Activated CD8-positive, alpha-beta T cell treated with anti-CD3 and anti-CD28 coated beads for 36 hours (primary cell): ENCODE measurements around the gene CPN1. TPM values are rescaled to one million over a fixed set of nuclear protein-coding genes. Genes with fewer than 3 reads are reported as not detected.

Experiments
- ATAC-seq: fragments of 200-7000 bp; cut with Tn5 transposase; one replicate; pipeline ENCODE4 v1.10.0; 2021; ENCODE audit warnings: mild to moderate bottlenecking, moderate library complexity
- CTCF ChIA-PET: fragments of 350-600 bp; sonication (Branson Sonifier 250); formaldehyde crosslinking; loops from one replicate; lab custom pipeline; 2021; ENCODE audit warnings: antibody characterized with exemption; lab: Charles Lee
- POLR2A ChIA-PET: fragments of 350-600 bp; sonication (Branson Sonifier 250); formaldehyde crosslinking; loops from one replicate; lab custom pipeline; 2021; ENCODE audit warnings: antibody characterized with exemption; lab: Charles Lee
- DNase-seq: peaks from one replicate; pipeline ENCODE4 v3.0.0-alpha.2; 2020
- H3K27ac Mint-ChIP-seq: one replicate; pipeline ENCODE4 v1.8.0; 2021; ENCODE audit warnings: mild to moderate bottlenecking, mixed read lengths
- H3K27me3 Mint-ChIP-seq: one replicate; pipeline ENCODE4 v1.8.0; 2021; ENCODE audit warnings: mixed read lengths
- H3K36me3 Mint-ChIP-seq: one replicate; pipeline ENCODE4 v1.8.0; 2021; ENCODE audit warnings: low read depth, mixed read lengths
- H3K4me1 Mint-ChIP-seq: one replicate; pipeline ENCODE4 v1.8.0; 2021; ENCODE audit warnings: low read depth, mixed read lengths
- H3K4me3 Mint-ChIP-seq: one replicate; pipeline ENCODE4 v1.8.0; 2021; ENCODE audit warnings: mild to moderate bottlenecking, moderate library complexity, mixed read lengths
- H3K9me3 Mint-ChIP-seq: one replicate; pipeline ENCODE4 v1.8.0; 2021; ENCODE audit warnings: mixed read lengths
- intact Hi-C: fragments of 100-400 bp; cut with micrococcal nuclease; formaldehyde crosslinking; loops from one replicate; pipeline ENCODE4 v1.10.0; 2022
- total RNA-seq, 2 experiments: library from RNA; stranded (reverse); gene quantifications; one replicate each; pipeline ENCODE4 v1.2.3, GENCODE V29; 2021
- TF ChIP-seq, protein P1 (sequence below): fragments of 200-600 bp; IDR thresholded peaks from one replicate; pipeline ENCODE4 v1.8.0; 2022; ENCODE audit warnings: antibody characterized with exemption, mild to moderate bottlenecking

Gene CPN1
- total RNA-seq, 2 experiments from 2014 or later = not detected

DNA sequence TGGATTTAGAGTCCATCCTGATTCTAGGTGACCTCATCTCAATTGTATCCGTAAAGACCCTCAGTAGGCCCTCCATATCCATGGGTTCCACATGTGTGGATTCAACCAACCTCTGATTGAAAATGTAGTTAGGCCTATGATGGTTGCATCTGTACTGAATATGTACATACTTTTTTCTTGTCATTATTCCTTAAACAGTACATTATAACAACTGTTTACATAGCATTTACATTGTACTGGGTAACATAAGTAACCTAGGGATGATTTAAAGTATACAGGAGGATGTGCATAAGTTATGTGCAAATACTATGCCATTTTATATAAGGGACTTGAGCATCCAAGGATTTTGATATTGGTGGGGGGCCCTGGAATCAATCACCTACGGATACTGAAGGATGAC is 10.1 kb downstream of the CPN1 start:
- Mint-ChIP-seq H3K27me3 (peaks cover 5% of the 10 kb centered on the region), H3K9me3 (no peaks in the 10 kb centered on the region), H3K4me3 (no peak overlapping the region), H3K36me3 (no peaks in the 10 kb centered on the region), H3K27ac (no peak overlapping the region), H3K4me1 (no peaks in the 10 kb centered on the region)
- TF ChIP-seq, protein P1, sequence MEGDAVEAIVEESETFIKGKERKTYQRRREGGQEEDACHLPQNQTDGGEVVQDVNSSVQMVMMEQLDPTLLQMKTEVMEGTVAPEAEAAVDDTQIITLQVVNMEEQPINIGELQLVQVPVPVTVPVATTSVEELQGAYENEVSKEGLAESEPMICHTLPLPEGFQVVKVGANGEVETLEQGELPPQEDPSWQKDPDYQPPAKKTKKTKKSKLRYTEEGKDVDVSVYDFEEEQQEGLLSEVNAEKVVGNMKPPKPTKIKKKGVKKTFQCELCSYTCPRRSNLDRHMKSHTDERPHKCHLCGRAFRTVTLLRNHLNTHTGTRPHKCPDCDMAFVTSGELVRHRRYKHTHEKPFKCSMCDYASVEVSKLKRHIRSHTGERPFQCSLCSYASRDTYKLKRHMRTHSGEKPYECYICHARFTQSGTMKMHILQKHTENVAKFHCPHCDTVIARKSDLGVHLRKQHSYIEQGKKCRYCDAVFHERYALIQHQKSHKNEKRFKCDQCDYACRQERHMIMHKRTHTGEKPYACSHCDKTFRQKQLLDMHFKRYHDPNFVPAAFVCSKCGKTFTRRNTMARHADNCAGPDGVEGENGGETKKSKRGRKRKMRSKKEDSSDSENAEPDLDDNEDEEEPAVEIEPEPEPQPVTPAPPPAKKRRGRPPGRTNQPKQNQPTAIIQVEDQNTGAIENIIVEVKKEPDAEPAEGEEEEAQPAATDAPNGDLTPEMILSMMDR = no peak
- ChIA-PET CTCF (no interaction called here), POLR2A (no interaction called here)
- ATAC-seq = no peak
- DNase-seq = no peak
- intact Hi-C loops = no loop called here

DNA sequence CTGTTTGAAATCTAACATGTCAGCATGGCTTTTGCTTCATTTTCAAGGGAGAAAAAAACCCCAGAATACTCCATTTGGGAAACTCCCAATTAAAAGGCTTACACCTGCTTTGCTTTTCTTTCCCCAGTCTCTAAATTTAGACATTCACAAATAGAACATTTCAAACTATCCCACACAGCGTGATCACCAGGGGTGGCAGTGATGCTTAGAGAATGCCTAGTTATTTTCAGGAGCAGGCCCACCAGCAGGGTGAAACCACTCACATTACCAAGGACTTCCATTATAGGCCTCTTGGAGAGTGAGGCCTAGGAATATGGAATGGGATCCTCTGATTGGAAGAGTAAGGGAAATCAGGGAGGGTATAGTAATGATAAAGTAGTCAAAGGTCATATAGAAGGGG is 14.2 kb downstream of the CPN1 start:
- intact Hi-C loops = no loop called here
- H3K36me3 Mint-ChIP-seq = no peaks in the 10 kb centered on the region

DNA sequence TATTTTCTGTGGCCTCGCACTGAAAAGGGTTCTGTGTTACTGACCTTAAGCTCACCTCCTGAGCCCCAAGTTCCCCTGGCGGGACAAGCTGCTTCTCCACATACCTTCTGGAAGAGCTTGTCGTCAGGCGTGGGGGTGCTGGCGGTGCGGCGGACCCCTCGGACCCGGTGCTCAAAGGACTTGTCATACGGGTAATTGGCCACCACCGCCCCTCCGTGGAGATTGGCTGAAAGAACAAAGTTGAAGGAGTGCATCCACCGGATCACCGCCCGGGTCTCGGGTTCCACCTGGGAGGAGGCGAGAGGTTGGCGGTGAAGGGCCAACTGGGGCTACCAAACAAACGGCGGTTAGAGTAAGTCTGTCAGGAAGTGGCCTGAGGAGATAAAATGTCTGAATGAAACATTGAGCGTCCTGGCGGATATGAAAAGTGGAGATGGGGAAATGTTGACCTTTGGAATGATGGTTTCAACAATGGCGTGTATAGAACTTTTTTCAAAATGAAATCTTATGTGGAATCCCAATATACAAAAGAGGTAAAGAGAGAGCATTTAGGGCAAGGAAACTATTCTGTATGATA is 16.5 kb downstream of the CPN1 start:
- TF ChIP-seq, protein P1 = no peak
- no peak overlapping the region for H3K27ac Mint-ChIP-seq

More for the DNA sequence above, 14.2 kb downstream of the CPN1 start:
- POLR2A ChIA-PET = no interaction called here
- ATAC-seq (no peak), DNase-seq (no peak)
- H3K4me3 Mint-ChIP-seq = no peak overlapping the region
- H3K27me3 Mint-ChIP-seq = peaks cover 14% of the 10 kb centered on the region
- CTCF ChIA-PET = no interaction called here
- H3K4me1 Mint-ChIP-seq = no peaks in the 10 kb centered on the region
- H3K9me3 Mint-ChIP-seq = no peaks in the 10 kb centered on the region
- H3K27ac Mint-ChIP-seq = no peak overlapping the region
- TF ChIP-seq, protein P1 = no peak

DNA sequence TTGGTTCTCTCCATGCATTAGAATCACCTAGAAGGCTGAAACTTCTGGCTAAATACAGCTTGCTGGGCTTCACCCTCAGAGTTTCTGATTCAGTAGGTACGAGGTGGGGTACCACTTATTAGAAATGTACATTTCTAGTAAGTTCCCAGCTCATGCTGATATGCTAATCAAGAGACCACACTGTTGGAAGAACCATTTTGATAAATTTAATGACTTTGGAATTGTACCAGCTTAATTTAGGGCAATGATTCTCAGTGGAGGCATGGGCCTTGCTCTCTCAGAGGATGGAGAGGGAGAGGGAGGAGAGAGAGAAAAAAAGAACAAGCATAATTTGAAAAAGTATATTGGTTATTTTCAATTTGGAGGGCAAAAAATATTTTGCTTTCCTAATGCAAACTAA is 20.3 kb downstream of the CPN1 start:
- ChIA-PET CTCF (interaction anchor here (0.8 to 2.2 kb wide), 3 partner anchors 16 to 216 kb away, joined by 3 to 7 read pairs (median 4); no protein-coding TSS in a partner anchor), POLR2A (interaction anchor here (1.1 kb wide), 1 partner anchor 40 kb away, joined by 3 read pairs; no protein-coding TSS in a partner anchor)
- Mint-ChIP-seq H3K9me3 (no peaks in the 10 kb centered on the region), H3K27me3 (peaks cover 17% of the 10 kb centered on the region), H3K4me1 (no peaks in the 10 kb centered on the region), H3K4me3 (no peak overlapping the region), H3K27ac (no peak overlapping the region), H3K36me3 (no peaks in the 10 kb centered on the region)
- TF ChIP-seq, protein P1 = no peak
- intact Hi-C loops = no loop called here
- ATAC-seq (no peak), DNase-seq (no peak)

More for the DNA sequence above, 16.5 kb downstream of the CPN1 start:
- Mint-ChIP-seq H3K4me3 (no peak overlapping the region), H3K9me3 (no peaks in the 10 kb centered on the region), H3K4me1 (no peaks in the 10 kb centered on the region), H3K27me3 (peaks cover 12% of the 10 kb centered on the region), H3K36me3 (no peaks in the 10 kb centered on the region)
- POLR2A ChIA-PET = no interaction called here
- DNase-seq = no peak
- intact Hi-C loops = no loop called here
- CTCF ChIA-PET = interaction anchor here (1.1 kb wide), 1 partner anchor 19 kb away, joined by 5 read pairs; no protein-coding TSS in a partner anchor
- no peak for ATAC-seq

DNA sequence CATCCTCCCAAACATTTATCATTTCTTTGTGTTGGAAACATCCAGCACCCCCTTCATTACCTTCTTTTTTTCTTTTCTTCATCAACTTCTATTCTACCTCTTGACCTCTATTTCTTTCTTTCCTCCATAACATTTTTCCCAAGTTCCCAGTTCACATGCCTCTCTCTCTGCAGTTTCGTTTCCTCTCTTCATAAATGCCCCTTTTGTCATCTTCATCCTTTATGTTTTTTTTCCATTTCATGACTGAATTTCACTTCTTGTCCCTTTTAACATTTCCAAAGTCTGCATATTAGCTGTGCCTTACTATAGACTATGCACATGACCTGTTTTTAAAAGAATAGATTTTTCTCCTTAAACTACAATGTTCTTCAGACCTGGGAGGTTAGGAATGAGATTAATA is 23.7 kb downstream of the CPN1 start:
- TF ChIP-seq, protein P1 = no peak
- intact Hi-C loops = no loop called here
- no peak for ATAC-seq
- H3K9me3 Mint-ChIP-seq = no peaks in the 10 kb centered on the region
- ChIA-PET POLR2A (no interaction called here), CTCF (interaction anchor here (1.4 kb wide), 1 partner anchor 12 kb away, joined by 4 read pairs; no protein-coding TSS in a partner anchor)
- H3K4me3 Mint-ChIP-seq = no peak overlapping the region
- no peak overlapping the region for H3K27ac Mint-ChIP-seq
- no peaks in the 10 kb centered on the region for H3K4me1 Mint-ChIP-seq
- no peak for DNase-seq
- H3K27me3 Mint-ChIP-seq = peaks cover 11% of the 10 kb centered on the region
- no peaks in the 10 kb centered on the region for H3K36me3 Mint-ChIP-seq
